ENCODE measurements around the gene PTF1A.

DNA sequence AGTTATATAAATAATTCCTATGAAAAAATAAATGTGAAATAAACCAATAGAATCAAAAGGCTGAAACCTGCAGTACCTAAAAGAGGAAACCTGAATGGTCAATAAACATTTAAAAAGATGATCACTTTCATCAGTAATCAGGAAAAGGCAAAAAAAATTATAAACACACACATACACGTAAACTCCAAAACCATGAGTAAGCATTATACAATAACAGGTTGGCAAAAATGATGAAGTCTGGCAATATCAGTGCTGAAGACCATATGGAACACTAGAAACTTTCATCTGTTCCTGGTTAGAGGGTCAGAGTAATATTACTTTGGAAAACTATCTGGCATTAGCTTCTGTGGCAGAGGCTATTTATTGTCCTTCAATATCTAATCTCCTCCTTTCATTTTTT is 38.5 kb downstream of the PTF1A start:
- TF ChIP-seq, protein P1, sequence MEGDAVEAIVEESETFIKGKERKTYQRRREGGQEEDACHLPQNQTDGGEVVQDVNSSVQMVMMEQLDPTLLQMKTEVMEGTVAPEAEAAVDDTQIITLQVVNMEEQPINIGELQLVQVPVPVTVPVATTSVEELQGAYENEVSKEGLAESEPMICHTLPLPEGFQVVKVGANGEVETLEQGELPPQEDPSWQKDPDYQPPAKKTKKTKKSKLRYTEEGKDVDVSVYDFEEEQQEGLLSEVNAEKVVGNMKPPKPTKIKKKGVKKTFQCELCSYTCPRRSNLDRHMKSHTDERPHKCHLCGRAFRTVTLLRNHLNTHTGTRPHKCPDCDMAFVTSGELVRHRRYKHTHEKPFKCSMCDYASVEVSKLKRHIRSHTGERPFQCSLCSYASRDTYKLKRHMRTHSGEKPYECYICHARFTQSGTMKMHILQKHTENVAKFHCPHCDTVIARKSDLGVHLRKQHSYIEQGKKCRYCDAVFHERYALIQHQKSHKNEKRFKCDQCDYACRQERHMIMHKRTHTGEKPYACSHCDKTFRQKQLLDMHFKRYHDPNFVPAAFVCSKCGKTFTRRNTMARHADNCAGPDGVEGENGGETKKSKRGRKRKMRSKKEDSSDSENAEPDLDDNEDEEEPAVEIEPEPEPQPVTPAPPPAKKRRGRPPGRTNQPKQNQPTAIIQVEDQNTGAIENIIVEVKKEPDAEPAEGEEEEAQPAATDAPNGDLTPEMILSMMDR (IDR thresholded peaks at IDR 0.05): no peak
- TF ChIP-seq POLR2A (IDR thresholded peaks at IDR 0.05; ENCODE audit: low read length) (no peak), CEBPB (IDR thresholded peaks at IDR 0.05) (no peak), TFCP2L1 (CRISPR knock-in tag; IDR thresholded peaks at IDR 0.05) (no peak), FOSB (CRISPR knock-in tag; IDR thresholded peaks at IDR 0.05) (no peak), KDM5A (IDR thresholded peaks at IDR 0.05) (no peak)

All from A549 (cell line).